MCF 10A (cell line): Measurements from ENCODE around the gene FKBP8. TPM values are rescaled to one million over a fixed set of nuclear protein-coding genes. Genes with fewer than 3 reads are reported as not detected.

Experiments
- BruUV-seq: library from RNA; stranded (reverse); fragments of 400-500 nt; replicated peaks from 2 replicates; lab custom pipeline; 2021; lab: Mats Ljungman, UMichigan
- CTCF ChIA-PET: fragments of 300-600 bp; sonication (Branson Sonifier 250); formaldehyde crosslinking; extraction: SDS; loops from one replicate; lab custom pipeline; 2021; ENCODE audit warnings: antibody characterized with exemption, inconsistent platforms; lab: Yijun Ruan, JAX
- POLR2A ChIA-PET: fragments of 300-600, 350-650 bp; sonication (Branson Sonifier 250); formaldehyde crosslinking; extraction: SDS; loops from one replicate; lab custom pipeline; 2020; ENCODE audit warnings: antibody characterized with exemption, inconsistent platforms; lab: Yijun Ruan, JAX
- DNase-seq: peaks from one replicate; pipeline ENCODE4 v3.0.0-alpha.2; 2018; ENCODE audit not compliant: unreplicated experiment
- H3K27ac Mint-ChIP-seq: one replicate; pipeline ENCODE4 v1.8.0; 2022; ENCODE audit warnings: mild to moderate bottlenecking, low read depth, mixed read lengths; ENCODE audit not compliant: unreplicated experiment
- H3K27me3 Mint-ChIP-seq: one replicate; pipeline ENCODE4 v1.8.0; 2022; ENCODE audit warnings: mixed read lengths; ENCODE audit not compliant: insufficient read depth, unreplicated experiment
- H3K36me3 Mint-ChIP-seq: one replicate; pipeline ENCODE4 v1.8.0; 2022; ENCODE audit warnings: mild to moderate bottlenecking, moderate library complexity, mixed read lengths; ENCODE audit not compliant: insufficient read depth, unreplicated experiment
- H3K4me1 Mint-ChIP-seq: one replicate; pipeline ENCODE4 v1.8.0; 2022; ENCODE audit warnings: mixed read lengths; ENCODE audit not compliant: insufficient read depth, unreplicated experiment
- H3K4me3 Mint-ChIP-seq: one replicate; pipeline ENCODE4 v1.8.0; 2022; ENCODE audit warnings: mild to moderate bottlenecking, moderate library complexity, mixed read lengths; ENCODE audit not compliant: unreplicated experiment
- H3K9me3 Mint-ChIP-seq: one replicate; pipeline ENCODE4 v1.8.0; 2022; ENCODE audit warnings: mixed read lengths; ENCODE audit not compliant: unreplicated experiment
- intact Hi-C: fragments of 100-400 bp; cut with micrococcal nuclease; formaldehyde crosslinking; loops from 2 replicates; pipeline ENCODE4 v1.14.1; 2022
- total RNA-seq: library from RNA; stranded (reverse); gene quantifications from 2 replicates; pipeline ENCODE4 v1.2.3, GENCODE V29; 2022
- TF ChIP-seq, protein P1 (sequence below): fragments of 200-600 bp; IDR thresholded peaks from one replicate; pipeline ENCODE4 v1.8.0; 2022; ENCODE audit warnings: antibody characterized with exemption, mild to moderate bottlenecking; ENCODE audit not compliant: unreplicated experiment

Gene FKBP8
- total RNA-seq, 1 experiment from 2014 or later, result 154 TPM

DNA sequence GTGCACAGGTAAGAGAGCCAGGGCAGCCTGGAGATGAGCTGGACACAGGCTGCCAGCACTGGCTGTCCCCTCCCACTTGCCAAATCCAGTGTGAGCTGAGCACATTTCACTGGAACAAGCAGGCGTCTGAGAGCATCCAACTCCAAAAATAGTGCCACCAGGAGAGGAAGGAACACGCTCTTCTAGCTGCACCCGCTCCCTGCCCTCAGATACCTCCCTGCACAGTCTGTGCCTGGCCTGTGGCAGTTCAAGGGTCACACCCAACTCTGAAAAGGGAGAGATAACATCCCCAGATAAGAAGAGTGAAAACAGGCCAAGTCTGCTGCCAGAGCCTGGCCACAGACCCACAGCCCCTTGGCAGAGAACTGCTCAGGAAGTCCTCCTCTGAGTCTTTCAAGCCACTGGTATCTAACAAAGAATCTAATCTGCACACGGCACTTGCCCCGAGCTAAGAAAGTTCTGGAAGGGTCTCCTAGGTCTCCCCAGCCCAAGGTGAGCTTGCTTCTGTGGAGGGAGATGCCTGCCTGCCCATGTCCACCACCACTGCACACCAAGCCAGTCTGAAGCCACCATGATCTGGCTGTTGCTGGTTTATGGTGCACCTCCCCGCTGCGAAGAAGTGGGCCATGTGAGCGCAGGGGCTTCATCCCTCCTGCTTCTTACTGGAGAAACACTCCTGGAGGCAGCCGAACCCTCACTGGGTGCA lies 36.2 kb downstream of the FKBP8 start:
- no TSS peak for BruUV-seq
- H3K27me3 Mint-ChIP-seq, result no peaks in the 10 kb centered on the region
- intact Hi-C loops, result no loop called here
- DNase-seq, result no peak
- H3K36me3 Mint-ChIP-seq, result peaks cover 19% of the 10 kb centered on the region
- CTCF ChIA-PET, result interaction anchor here (0.6 to 3.1 kb wide), 7 partner anchors 12 to 444 kb away, joined by 3 to 12 read pairs (median 4); no protein-coding TSS in a partner anchor
- H3K4me3 Mint-ChIP-seq, result no peak overlapping the region
- no peaks in the 10 kb centered on the region for H3K9me3 Mint-ChIP-seq
- TF ChIP-seq, protein P1, sequence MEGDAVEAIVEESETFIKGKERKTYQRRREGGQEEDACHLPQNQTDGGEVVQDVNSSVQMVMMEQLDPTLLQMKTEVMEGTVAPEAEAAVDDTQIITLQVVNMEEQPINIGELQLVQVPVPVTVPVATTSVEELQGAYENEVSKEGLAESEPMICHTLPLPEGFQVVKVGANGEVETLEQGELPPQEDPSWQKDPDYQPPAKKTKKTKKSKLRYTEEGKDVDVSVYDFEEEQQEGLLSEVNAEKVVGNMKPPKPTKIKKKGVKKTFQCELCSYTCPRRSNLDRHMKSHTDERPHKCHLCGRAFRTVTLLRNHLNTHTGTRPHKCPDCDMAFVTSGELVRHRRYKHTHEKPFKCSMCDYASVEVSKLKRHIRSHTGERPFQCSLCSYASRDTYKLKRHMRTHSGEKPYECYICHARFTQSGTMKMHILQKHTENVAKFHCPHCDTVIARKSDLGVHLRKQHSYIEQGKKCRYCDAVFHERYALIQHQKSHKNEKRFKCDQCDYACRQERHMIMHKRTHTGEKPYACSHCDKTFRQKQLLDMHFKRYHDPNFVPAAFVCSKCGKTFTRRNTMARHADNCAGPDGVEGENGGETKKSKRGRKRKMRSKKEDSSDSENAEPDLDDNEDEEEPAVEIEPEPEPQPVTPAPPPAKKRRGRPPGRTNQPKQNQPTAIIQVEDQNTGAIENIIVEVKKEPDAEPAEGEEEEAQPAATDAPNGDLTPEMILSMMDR, result no peak
- POLR2A ChIA-PET, result interaction anchor here (0.7 to 1.5 kb wide), 9 partner anchors 9 to 88 kb away, joined by 3 to 8 read pairs (median 3); partner anchors contain the start of genes ELL, SSBP4 and UBA52
- H3K27ac Mint-ChIP-seq, result peak overlapping the region; percentile 74
- H3K4me1 Mint-ChIP-seq, result peaks cover 37% of the 10 kb centered on the region

DNA sequence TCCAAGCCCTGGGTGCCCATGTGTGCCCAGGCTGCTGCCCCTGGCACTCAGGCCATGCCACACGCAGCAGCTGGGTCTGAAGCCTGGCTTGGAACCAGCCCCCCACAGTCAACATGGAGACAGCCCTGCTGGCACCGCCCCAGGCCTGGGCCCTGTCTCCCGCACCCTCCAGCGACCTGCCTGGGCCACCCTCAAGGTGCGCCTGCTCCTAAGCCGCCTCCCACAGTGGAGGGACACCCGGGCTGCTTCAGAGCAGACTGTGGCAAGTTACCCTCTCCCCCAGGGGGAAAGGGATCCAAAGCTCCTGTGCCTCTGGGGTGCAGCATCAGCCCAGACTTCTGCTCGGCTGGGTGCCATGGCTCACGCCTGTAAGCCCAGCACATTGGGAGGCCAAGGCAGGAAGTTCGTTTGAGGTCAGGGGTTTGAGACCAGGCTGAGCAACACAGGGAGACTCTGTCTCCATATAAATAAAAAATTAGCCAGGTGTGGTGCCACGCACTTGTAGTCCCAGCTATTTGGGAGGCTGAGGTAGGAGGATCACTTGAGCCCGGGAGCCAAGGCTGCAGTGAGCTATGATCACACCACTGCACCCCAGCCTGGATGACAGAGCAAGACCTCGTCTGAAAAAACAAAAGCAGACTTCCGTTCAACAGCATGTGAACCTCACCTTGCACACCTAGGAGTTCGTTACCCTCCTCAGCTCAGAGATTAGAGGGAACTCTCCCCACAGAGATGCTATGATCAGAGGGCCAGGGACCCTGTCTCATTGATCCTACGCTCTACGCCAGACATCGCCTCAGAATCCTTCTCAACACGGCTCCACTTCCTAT lies 37.1 kb downstream of the FKBP8 start:
- ChIA-PET POLR2A (interaction anchor here (0.7 to 1.5 kb wide), 7 partner anchors 10 to 87 kb away, joined by 3 to 8 read pairs (median 4); partner anchors contain the start of genes ELL, SSBP4 and UBA52), CTCF (interaction anchor here (0.5 to 3.1 kb wide), 8 partner anchors 11 to 445 kb away, joined by 3 to 12 read pairs (median 4); no protein-coding TSS in a partner anchor)
- intact Hi-C loops, result no loop called here
- H3K27me3 Mint-ChIP-seq, result no peaks in the 10 kb centered on the region
- H3K4me1 Mint-ChIP-seq, result peaks cover 39% of the 10 kb centered on the region
- H3K4me3 Mint-ChIP-seq, result no peak overlapping the region
- peak overlapping the region; percentile 74 for H3K27ac Mint-ChIP-seq
- TF ChIP-seq, protein P1, result no peak
- no TSS peak for BruUV-seq
- H3K9me3 Mint-ChIP-seq, result no peaks in the 10 kb centered on the region
- peaks cover 17% of the 10 kb centered on the region for H3K36me3 Mint-ChIP-seq
- DNase-seq, result no peak

DNA sequence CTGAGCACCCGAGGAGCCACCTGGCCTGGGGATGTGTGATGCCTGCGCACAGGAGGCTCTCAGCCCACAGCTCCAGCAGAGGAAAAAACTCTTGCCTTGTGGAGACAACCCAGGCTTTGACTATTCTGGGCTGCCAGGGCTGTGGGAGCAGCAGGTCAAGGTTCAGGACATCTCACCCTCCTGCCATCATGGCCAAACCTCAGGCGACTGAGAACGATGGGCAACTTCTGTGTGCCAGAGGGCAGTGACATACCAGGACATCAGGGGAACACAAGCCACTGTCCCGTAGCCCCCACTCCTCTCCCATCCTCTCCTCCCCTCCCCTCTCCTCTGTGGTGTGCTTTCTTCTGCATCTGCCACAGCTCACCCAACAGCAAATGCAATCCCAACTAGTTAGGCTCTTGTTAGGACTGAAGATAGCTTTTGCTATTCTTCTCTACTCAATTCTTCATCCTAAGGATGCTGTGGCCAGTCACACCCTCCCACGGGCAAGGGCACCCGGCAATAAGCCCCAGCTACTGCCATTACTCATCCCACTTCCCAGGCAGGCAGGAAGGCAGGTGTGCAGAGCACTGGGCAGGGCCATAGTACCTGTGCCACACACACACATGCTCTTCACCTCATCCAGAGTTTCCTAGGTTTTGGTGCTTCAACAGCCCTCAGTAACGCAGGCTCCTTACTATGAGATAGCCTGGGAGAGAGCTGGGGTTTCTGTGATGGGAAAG lies 38.3 kb downstream of the FKBP8 start:
- H3K27me3 Mint-ChIP-seq, result no peaks in the 10 kb centered on the region
- DNase-seq, result no peak
- H3K9me3 Mint-ChIP-seq, result no peaks in the 10 kb centered on the region
- POLR2A ChIA-PET, result no interaction called here
- peak overlapping the region; percentile 40 for H3K27ac Mint-ChIP-seq
- H3K4me3 Mint-ChIP-seq, result no peak overlapping the region
- TF ChIP-seq, protein P1, result no peak
- no TSS peak for BruUV-seq
- H3K36me3 Mint-ChIP-seq, result peaks cover 20% of the 10 kb centered on the region
- peaks cover 43% of the 10 kb centered on the region for H3K4me1 Mint-ChIP-seq
- intact Hi-C loops, result no loop called here
- CTCF ChIA-PET, result interaction anchor here (0.6 to 0.9 kb wide), 3 partner anchors 15 to 373 kb away, joined by 3 to 4 read pairs (median 3); no protein-coding TSS in a partner anchor
